ENCODE data around the gene MED31.

The MED31 gene

DNA sequence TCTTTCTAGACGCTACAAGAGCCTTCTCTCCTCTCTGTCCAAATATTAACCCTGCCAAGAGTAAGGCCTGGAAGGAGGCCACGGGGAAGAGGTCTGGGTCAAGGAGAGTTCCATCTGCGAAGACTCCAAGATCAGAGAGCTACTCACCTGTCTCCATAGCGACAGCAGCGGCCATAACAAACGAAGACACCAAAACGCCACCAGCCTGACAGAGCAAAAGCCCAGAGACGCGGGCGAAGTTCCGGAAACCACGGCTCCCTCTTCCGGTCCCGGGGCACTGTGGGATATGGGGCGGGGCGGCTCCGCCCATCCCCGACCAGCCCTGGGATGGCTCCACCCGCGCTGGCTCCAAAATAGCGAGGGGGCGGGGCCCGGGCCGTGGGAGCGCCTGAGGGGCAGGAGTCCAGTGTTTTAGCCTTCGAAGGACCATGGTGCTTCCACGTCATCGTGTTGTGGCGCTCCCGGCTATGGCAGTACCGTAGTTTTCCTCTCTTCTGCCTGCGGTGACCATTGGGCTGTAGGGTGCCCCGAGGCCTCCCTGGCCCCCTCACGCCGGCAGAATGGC, at the start of gene MED31, which contains the start of gene C17orf100:
Gene MED31, minus strand, starts transcription at position 252 of the 565 bp plus-strand sequence. Its CDS starts 77 bp downstream, at position 175.
Gene C17orf100, plus strand, starts transcription at position 409 of the 565 bp plus-strand sequence. Its CDS starts 152 bp downstream, at position 561.
- peaks cover 25% of the 10 kb centered on the region for H3K4me1 ChIP-seq (ENCODE audit: control insufficient read depth, insufficient read depth, low read length)
- CTCF ChIA-PET, result interaction anchor here (0.6 to 1.1 kb wide), 3 partner anchors 11 to 401 kb away, joined by 3 read pairs; partner anchors contain the start of gene KIAA0753
- TF ChIP-seq, protein P1, sequence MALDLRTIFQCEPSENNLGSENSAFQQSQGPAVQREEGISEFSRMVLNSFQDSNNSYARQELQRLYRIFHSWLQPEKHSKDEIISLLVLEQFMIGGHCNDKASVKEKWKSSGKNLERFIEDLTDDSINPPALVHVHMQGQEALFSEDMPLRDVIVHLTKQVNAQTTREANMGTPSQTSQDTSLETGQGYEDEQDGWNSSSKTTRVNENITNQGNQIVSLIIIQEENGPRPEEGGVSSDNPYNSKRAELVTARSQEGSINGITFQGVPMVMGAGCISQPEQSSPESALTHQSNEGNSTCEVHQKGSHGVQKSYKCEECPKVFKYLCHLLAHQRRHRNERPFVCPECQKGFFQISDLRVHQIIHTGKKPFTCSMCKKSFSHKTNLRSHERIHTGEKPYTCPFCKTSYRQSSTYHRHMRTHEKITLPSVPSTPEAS (tag by site-specific recombination; IDR thresholded peaks at IDR 0.05), result no peak
- TF ChIP-seq, protein P2, sequence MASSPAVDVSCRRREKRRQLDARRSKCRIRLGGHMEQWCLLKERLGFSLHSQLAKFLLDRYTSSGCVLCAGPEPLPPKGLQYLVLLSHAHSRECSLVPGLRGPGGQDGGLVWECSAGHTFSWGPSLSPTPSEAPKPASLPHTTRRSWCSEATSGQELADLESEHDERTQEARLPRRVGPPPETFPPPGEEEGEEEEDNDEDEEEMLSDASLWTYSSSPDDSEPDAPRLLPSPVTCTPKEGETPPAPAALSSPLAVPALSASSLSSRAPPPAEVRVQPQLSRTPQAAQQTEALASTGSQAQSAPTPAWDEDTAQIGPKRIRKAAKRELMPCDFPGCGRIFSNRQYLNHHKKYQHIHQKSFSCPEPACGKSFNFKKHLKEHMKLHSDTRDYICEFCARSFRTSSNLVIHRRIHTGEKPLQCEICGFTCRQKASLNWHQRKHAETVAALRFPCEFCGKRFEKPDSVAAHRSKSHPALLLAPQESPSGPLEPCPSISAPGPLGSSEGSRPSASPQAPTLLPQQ (tag by site-specific recombination; IDR thresholded peaks at IDR 0.05), result no peak
- TF ChIP-seq, protein P3, sequence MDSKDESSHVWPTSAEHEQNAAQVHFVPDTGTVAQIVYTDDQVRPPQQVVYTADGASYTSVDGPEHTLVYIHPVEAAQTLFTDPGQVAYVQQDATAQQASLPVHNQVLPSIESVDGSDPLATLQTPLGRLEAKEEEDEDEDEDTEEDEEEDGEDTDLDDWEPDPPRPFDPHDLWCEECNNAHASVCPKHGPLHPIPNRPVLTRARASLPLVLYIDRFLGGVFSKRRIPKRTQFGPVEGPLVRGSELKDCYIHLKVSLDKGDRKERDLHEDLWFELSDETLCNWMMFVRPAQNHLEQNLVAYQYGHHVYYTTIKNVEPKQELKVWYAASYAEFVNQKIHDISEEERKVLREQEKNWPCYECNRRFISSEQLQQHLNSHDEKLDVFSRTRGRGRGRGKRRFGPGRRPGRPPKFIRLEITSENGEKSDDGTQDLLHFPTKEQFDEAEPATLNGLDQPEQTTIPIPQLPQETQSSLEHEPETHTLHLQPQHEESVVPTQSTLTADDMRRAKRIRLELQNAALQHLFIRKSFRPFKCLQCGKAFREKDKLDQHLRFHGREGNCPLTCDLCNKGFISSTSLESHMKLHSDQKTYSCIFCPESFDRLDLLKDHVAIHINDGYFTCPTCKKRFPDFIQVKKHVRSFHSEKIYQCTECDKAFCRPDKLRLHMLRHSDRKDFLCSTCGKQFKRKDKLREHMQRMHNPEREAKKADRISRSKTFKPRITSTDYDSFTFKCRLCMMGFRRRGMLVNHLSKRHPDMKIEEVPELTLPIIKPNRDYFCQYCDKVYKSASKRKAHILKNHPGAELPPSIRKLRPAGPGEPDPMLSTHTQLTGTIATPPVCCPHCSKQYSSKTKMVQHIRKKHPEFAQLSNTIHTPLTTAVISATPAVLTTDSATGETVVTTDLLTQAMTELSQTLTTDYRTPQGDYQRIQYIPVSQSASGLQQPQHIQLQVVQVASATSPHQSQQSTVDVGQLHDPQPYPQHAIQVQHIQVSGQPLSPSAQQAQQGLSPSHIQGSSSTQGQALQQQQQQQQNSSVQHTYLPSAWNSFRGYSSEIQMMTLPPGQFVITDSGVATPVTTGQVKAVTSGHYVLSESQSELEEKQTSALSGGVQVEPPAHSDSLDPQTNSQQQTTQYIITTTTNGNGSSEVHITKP (tag by site-specific recombination; IDR thresholded peaks at IDR 0.05), result peak; percentile 66
- TF ChIP-seq ZNF433 (tag by site-specific recombination; IDR thresholded peaks at IDR 0.05; ENCODE audit: low read depth) (no peak), EGR2 (tag by site-specific recombination; IDR thresholded peaks at IDR 0.05; ENCODE audit: low read depth) (peak; percentile 33; the same call in 1 of the 2 replicates), GLI4 (tag by site-specific recombination; IDR thresholded peaks at IDR 0.05) (no peak), KLF7 (tag by site-specific recombination; IDR thresholded peaks at IDR 0.05; ENCODE audit: borderline replicate concordance) (no peak), ZNF701 (tag by site-specific recombination; IDR thresholded peaks at IDR 0.05) (no peak), ZNF571 (tag by site-specific recombination; IDR thresholded peaks at IDR 0.05) (no peak), ZBTB8A (tag by site-specific recombination; IDR thresholded peaks at IDR 0.05) (0 out of 2 replicates have a peak, but pooled peaks have one; percentile 32), ZNF76 (tag by site-specific recombination; IDR thresholded peaks at IDR 0.05; ENCODE audit: borderline replicate concordance, low read depth) (peak; percentile 90), MEIS1 (CRISPR knock-in tag; IDR thresholded peaks at IDR 0.05; ENCODE audit: borderline replicate concordance) (no peak), IKZF3 (tag by site-specific recombination; IDR thresholded peaks at IDR 0.05) (no peak; the same call in none of the 2 replicates), ZNF16 (tag by site-specific recombination; IDR thresholded peaks at IDR 0.05; ENCODE audit: low read depth) (no peak), ZNF335 (tag by site-specific recombination; conservative IDR thresholded peaks at IDR 0.05) (no peak), ZNF2 (tag by site-specific recombination; IDR thresholded peaks at IDR 0.05) (no peak), KLF10 (tag by site-specific recombination; IDR thresholded peaks at IDR 0.05) (peak; percentile 59), ZNF521 (tag by site-specific recombination; IDR thresholded peaks at IDR 0.05) (no peak)
- TF ChIP-seq, protein P4, sequence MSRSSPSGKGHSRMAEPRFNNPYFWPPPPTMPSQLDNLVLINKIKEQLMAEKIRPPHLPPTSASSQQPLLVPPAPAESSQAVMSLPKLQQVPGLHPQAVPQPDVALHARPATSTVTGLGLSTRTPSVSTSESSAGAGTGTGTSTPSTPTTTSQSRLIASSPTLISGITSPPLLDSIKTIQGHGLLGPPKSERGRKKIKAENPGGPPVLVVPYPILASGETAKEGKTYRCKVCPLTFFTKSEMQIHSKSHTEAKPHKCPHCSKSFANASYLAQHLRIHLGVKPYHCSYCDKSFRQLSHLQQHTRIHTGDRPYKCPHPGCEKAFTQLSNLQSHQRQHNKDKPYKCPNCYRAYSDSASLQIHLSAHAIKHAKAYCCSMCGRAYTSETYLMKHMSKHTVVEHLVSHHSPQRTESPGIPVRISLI (tag by site-specific recombination; IDR thresholded peaks at IDR 0.05), result no peak
- TF ChIP-seq, protein P5, sequence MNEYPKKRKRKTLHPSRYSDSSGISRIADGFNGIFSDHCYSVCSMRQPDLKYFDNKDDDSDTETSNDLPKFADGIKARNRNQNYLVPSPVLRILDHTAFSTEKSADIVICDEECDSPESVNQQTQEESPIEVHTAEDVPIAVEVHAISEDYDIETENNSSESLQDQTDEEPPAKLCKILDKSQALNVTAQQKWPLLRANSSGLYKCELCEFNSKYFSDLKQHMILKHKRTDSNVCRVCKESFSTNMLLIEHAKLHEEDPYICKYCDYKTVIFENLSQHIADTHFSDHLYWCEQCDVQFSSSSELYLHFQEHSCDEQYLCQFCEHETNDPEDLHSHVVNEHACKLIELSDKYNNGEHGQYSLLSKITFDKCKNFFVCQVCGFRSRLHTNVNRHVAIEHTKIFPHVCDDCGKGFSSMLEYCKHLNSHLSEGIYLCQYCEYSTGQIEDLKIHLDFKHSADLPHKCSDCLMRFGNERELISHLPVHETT (tag by site-specific recombination; IDR thresholded peaks at IDR 0.05), result no peak
- TF ChIP-seq, protein P6, sequence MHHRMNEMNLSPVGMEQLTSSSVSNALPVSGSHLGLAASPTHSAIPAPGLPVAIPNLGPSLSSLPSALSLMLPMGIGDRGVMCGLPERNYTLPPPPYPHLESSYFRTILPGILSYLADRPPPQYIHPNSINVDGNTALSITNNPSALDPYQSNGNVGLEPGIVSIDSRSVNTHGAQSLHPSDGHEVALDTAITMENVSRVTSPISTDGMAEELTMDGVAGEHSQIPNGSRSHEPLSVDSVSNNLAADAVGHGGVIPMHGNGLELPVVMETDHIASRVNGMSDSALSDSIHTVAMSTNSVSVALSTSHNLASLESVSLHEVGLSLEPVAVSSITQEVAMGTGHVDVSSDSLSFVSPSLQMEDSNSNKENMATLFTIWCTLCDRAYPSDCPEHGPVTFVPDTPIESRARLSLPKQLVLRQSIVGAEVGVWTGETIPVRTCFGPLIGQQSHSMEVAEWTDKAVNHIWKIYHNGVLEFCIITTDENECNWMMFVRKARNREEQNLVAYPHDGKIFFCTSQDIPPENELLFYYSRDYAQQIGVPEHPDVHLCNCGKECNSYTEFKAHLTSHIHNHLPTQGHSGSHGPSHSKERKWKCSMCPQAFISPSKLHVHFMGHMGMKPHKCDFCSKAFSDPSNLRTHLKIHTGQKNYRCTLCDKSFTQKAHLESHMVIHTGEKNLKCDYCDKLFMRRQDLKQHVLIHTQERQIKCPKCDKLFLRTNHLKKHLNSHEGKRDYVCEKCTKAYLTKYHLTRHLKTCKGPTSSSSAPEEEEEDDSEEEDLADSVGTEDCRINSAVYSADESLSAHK (tag by site-specific recombination; IDR thresholded peaks at IDR 0.05), result no peak
- TF ChIP-seq, protein P7, sequence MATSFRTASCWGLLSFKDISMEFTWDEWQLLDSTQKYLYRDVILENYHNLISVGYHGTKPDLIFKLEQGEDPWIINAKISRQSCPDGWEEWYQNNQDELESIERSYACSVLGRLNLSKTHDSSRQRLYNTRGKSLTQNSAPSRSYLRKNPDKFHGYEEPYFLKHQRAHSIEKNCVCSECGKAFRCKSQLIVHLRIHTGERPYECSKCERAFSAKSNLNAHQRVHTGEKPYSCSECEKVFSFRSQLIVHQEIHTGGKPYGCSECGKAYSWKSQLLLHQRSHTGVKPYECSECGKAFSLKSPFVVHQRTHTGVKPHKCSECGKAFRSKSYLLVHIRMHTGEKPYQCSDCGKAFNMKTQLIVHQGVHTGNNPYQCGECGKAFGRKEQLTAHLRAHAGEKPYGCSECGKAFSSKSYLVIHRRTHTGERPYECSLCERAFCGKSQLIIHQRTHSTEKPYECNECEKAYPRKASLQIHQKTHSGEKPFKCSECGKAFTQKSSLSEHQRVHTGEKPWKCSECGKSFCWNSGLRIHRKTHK (tag by site-specific recombination; IDR thresholded peaks at IDR 0.05), result no peak
- TF ChIP-seq, protein P8, sequence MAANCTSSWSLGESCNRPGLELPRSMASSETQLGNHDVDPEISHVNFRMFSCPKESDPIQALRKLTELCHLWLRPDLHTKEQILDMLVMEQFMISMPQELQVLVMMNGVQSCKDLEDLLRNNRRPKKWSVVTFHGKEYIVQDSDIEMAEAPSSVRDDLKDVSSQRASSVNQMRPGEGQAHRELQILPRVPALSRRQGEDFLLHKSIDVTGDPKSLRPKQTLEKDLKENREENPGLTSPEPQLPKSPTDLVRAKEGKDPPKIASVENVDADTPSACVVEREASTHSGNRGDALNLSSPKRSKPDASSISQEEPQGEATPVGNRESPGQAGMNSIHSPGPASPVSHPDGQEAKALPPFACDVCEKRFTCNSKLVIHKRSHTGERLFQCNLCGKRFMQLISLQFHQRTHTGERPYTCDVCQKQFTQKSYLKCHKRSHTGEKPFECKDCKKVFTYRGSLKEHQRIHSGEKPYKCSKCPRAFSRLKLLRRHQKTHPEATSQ (tag by site-specific recombination; IDR thresholded peaks at IDR 0.05), result no peak

More for the DNA sequence above, at the start of gene MED31, which contains the start of gene C17orf100:
- H3K4me3 ChIP-seq (ENCODE audit: low read depth, low read length), result peak within 1 kb of the TSS; percentile 60
- peaks cover 19 to 46% of the 10 kb centered on the region in 2 experiments for H3K36me3 ChIP-seq (ENCODE audit: control insufficient read depth in 2 of 2, insufficient read depth in 1 of 2, low read length in 2 of 2)
- H3K9me3 ChIP-seq (ENCODE audit: control insufficient read depth, insufficient read depth, low read depth, low read length), result no peaks in the 10 kb centered on the region
- H3K27ac ChIP-seq (ENCODE audit: extremely low read depth, low read depth, low read length), result peak within 1 kb of the TSS; percentile 83
- POLR2A ChIA-PET, result interaction anchor here (0.5 to 1.7 kb wide), 8 partner anchors 10 to 1159 kb away, joined by 3 to 26 read pairs (median 4); partner anchors contain the start of genes PIMREG and TXNDC17

Data from HEK293 (cell line).